HG03135 (cell line): ENCODE data around the gene REG4.
A peak's percentile ranks its signal among the peaks of the same experiment; 100 is the strongest.
"Not testable (repeated sequence)": the region's sequence is repeated elsewhere in the genome, so short reads cannot be mapped to it uniquely, and the experiment has no call there.

Source experiments
- ATAC-seq: cut with Tn5 transposase; IDR thresholded peaks from one replicate; pipeline ENCODE4 v1.9.1; 2021; ENCODE audit warnings: mild to moderate bottlenecking, moderate library complexity; ENCODE audit not compliant: unreplicated experiment

Gene REG4

DNA sequence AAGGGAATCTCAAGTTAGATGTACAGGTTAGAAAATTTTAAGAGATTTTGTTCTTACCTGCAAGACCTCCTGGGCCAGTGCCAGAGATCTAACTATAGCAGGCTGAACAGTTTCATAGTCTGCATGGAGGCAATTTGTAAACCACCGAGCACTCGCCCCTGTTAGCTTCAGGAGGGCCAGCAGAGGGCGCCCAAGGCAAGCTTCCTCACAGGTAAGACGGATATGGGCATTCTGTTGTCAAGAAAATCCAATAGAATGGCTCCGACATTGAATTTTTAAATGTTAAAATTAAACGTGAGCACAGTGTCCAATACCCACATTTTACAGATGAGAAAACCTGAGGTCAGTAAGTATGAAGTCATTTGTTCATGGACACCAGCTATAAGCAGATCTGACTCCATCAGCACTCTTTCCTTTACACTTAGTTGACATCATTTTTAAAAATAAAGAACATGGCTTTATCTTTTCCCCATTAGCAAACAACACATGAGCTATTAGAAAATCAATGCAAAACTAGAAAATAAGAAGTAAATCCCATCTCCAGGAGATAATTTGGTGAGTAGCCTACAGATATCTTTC is 2.2 kb downstream of the REG4 start:
- peak; percentile 91 for ATAC-seq

DNA sequence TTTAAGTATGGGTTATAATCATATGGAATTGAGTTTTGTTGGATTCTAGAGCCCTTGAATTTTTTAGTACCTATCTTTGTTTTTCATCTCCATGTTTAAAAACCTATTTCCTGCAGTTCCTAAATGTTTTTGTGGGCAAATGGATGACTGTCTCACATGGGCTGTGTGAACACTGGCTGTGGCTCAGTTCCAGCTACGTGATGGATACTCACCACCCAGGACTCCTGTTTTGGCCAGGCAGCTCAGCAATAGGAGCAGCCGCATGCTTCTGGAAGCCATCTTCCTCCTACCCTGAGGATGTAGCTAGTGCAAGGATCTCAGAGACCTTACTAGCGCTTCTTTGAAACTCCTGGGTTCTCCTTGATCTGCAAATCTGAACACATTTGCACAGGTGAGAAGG is 2.8 kb downstream of the REG4 start:
- ATAC-seq = no peak

GRCh38 chr1:119806489-119806888 is 4.8 kb downstream of the REG4 start:
- ATAC-seq = no peak

DNA sequence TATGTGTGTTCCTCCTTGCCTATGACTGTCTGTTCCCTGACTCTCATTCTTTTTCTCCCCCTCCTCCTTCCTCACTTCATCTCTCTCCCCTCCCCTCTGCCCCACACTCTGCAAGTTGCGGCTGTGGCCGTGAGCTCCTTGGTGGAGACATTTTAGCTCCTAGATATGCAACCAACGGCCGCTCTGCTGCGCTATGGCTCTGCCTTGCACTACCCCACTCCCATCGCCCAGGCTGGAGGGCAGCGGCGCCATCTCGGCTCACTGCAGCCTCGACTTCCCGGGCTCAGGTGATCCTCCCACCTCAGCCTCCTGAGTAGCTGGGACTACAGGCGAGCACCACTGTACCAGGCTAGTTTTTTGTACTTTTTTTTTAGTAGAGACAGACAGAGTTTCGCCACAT is 5.5 kb downstream of the REG4 start:
- ATAC-seq = no peak

- no peak for ATAC-seq
Measured at GRCh38 chr1:119805247-119805646, 6.0 kb downstream of the REG4 start.

GRCh38 chr1:119799599-119800177 is 11.6 kb downstream of the REG4 start:
- ATAC-seq = no peak

DNA sequence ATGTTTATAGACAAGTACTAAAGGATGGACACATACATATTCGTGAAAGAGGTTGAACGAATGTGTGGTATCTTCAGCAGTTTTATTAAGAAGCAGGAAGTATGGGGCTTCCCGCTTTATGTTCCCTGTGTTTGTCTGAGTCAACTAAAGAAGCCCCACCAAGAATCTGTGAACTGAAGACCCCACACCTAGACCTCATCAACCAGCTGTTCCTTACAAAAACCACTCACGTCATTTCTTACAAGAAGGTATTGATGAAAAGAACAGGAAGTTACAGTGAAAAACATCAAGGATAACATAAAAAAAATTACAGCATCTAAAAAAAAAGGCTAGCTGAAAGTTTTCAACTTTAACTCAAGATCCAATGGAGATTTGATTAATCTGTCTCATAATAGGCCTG is 12.3 kb downstream of the REG4 start:
- ATAC-seq = no peak

DNA sequence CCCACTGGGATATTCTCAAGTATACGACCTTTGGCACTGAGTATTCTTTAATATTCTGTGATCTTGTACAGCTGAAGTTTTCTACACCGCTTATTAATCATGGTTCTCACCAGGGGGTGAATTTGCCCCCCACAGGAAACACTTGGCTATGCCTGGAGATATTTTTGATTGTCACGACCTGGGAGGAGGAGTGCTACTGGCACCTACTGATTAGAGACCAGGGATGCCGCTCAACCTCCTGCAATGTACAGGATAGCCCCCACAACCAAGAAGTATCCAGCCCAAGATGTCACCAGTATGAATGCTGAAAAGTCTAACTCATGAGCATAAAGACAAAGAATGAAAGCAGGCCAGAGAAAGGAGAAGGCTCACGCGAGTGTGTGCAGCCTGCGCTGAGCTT is 13.7 kb downstream of the REG4 start:
- no peak for ATAC-seq

DNA sequence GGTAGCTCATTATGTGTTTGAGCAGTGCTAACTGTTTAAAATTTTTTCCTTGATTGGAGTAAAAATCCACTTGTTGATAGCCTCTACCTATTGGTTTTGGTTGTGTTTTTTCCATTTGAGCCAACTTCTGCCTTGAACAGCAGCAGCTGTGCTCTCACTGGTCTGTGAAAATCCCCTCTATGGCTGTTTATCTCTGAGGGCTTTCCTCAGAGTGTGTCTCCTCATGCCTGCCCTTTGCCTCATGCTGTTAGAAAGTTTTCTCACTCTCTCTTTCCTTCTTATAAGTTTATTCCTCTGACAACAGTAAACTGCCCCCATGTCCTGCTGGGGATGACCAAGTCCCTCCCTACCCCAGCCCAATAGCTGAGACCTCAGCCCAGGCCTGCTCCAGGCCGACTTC is 14.1 kb downstream of the REG4 start:
- ATAC-seq = no peak

- ATAC-seq = no peak
Measured at GRCh38 chr1:119795261-119796200, 15.7 kb downstream of the REG4 start.

GRCh38 chr1:119794876-119795240 is 16.4 kb downstream of the REG4 start:
- no peak for ATAC-seq

GRCh38 chr1:119794230-119794875 is 16.9 kb downstream of the REG4 start:
- ATAC-seq = no peak

GRCh38 chr1:119791377-119791776 is 19.9 kb downstream of the REG4 start:
- ATAC-seq = no peak

GRCh38 chr1:119790451-119791198 is 20.6 kb downstream of the REG4 start:
- ATAC-seq = no peak

- ATAC-seq = no peak
Measured at GRCh38 chr1:119787776-119788175, 23.5 kb downstream of the REG4 start.

GRCh38 chr1:119786473-119787050 is 24.7 kb downstream of the REG4 start:
- not testable (repeated sequence) for ATAC-seq

DNA sequence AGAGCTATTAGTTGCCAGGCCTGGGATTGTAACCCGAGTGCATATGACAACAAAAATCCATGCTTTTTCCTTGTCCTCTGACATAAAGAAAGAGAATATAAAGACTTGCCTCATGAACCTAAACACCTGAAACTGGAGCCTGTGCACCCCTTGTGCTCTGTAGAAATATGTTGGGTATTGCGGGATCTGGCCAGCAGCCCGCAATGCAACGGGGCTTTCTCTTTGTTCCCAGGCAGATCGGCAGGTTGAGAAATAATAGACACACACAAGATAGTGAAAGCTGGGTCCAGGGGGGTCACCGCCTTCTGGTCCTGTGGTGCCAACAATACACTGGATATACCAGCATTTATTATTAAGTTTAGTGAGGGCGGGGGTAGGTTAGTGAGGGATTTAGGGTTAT is 25.2 kb downstream of the REG4 start:
- ATAC-seq = not testable (repeated sequence)

- ATAC-seq = no peak
Measured at GRCh38 chr1:119784191-119784781, 27.0 kb downstream of the REG4 start.

- no peak for ATAC-seq
Measured at GRCh38 chr1:119783354-119784185, 27.7 kb downstream of the REG4 start.
